SK-N-SH (cell line): ENCODE data around the gene TRIP10. TPM values are rescaled to one million over a fixed set of nuclear protein-coding genes. Genes with fewer than 3 reads are reported as not detected.

Experiments
- CTCF ChIA-PET: fragments of 300-600, 350-600 bp; formaldehyde crosslinking; extraction: SDS; loops from one replicate; lab custom pipeline; 2021; lab: Yijun Ruan, JAX
- POLR2A ChIA-PET: fragments of 350-600 bp; sonication (Branson Sonifier 250); formaldehyde crosslinking; extraction: SDS; loops from one replicate; lab custom pipeline; 2020; ENCODE audit warnings: antibody characterized with exemption, inconsistent platforms; lab: Yijun Ruan, JAX
- DNase-seq: peaks from one replicate; pipeline ENCODE4 v3.0.0; 2012
- H2AFZ ChIP-seq: fragments of 200-600 bp; sonication (generic); 2 replicates; pipeline ENCODE4 v1.8.1; 2016; ENCODE audit warnings: antibody characterized with exemption, mild to moderate bottlenecking, low read depth
- H3F3A ChIP-seq: fragments of 200-600 bp; sonication (generic); replicated peaks from 2 replicates; pipeline ENCODE3; 2016; ENCODE audit warnings: antibody characterized with exemption, mild to moderate bottlenecking; ENCODE audit not compliant: insufficient read depth
- H3K27ac ChIP-seq, 2 experiments: fragments of 200-500 bp in 1 of 2; fragments of 200-600 bp in 1 of 2; sonication (Bioruptor generic) in 1 of 2; sonication (generic), shearing (Covaris generic) in 1 of 2; 2 replicates each; pipeline versions ENCODE4 v1.5.1 to v1.6.1; 2014 to 2016; ENCODE audit warnings: low read depth in 2 of 2, inconsistent platforms in 1 of 2, low read length in 1 of 2, mild to moderate bottlenecking in 1 of 2, mixed read lengths in 1 of 2
- H3K27me3 ChIP-seq: fragments of 200-600 bp; sonication (generic), shearing (Covaris generic); 2 replicates; pipeline ENCODE4 v1.6.1; 2016; ENCODE audit warnings: mixed run types; ENCODE audit not compliant: insufficient read depth
- H3K36me3 ChIP-seq, 2 experiments: fragments of 200-500 bp in 1 of 2; fragments of 200-600 bp in 1 of 2; sonication (Bioruptor generic) in 1 of 2; sonication (generic) in 1 of 2; replicated peaks in 1 of 2; 2 replicates each; pipeline versions ENCODE3 to v1.5.1; 2014 to 2016; ENCODE audit warnings: low read length in 1 of 2, mild to moderate bottlenecking in 1 of 2; ENCODE audit not compliant: insufficient read depth in 2 of 2, control insufficient read depth in 1 of 2
- H3K4me1 ChIP-seq, 2 experiments: fragments of 200-500 bp in 1 of 2; fragments of 200-600 bp in 1 of 2; sonication (Bioruptor generic) in 1 of 2; sonication (generic), shearing (Covaris generic) in 1 of 2; 2 replicates each; pipeline versions ENCODE4 v1.5.1 to v1.6.1; 2014 to 2016; ENCODE audit warnings: low read depth in 1 of 2, low read length in 1 of 2, mixed run types in 1 of 2; ENCODE audit not compliant: insufficient read depth in 2 of 2, control insufficient read depth in 1 of 2
- H3K4me2 ChIP-seq: fragments of 200-600 bp; sonication (generic), shearing (Covaris generic); 2 replicates; pipeline ENCODE4 v1.6.1; 2017; ENCODE audit warnings: mixed run types
- H3K4me3 ChIP-seq, 2 experiments: fragments of 200-500 bp in 1 of 2; fragments of 200-600 bp in 1 of 2; sonication (Bioruptor generic) in 1 of 2; sonication (generic), shearing (Covaris generic) in 1 of 2; 2 replicates each; pipeline versions ENCODE4 v1.5.1 to v1.8.1; 2014 to 2016; ENCODE audit warnings: low read depth in 2 of 2, inconsistent platforms in 1 of 2, low read length in 1 of 2, mild to moderate bottlenecking in 1 of 2, mixed read lengths in 1 of 2, moderate library complexity in 1 of 2
- H3K79me2 ChIP-seq: fragments of 200-600 bp; sonication (generic); 2 replicates; pipeline ENCODE4 v1.8.1; 2017; ENCODE audit warnings: mild to moderate bottlenecking; ENCODE audit not compliant: insufficient read depth
- H3K9ac ChIP-seq: fragments of 200-600 bp; sonication (generic); 2 replicates; pipeline ENCODE4 v1.6.1; 2017; ENCODE audit warnings: mixed run types
- H3K9me2 ChIP-seq: fragments of 200-600 bp; sonication (generic); 2 replicates; pipeline ENCODE4 v1.6.1; 2017; ENCODE audit warnings: mixed run types
- H3K9me3 ChIP-seq: fragments of 200-600 bp; sonication (generic); 2 replicates; pipeline ENCODE4 v1.6.1; 2017; ENCODE audit warnings: mixed run types, mild to moderate bottlenecking, moderate library complexity
- H4K20me1 ChIP-seq: fragments of 200-600 bp; sonication (generic); 2 replicates; pipeline ENCODE4 v1.6.1; 2017; ENCODE audit warnings: mild to moderate bottlenecking, mixed run types; ENCODE audit not compliant: insufficient read depth
- CHD2 ChIP-seq: fragments of 150-350 bp; IDR thresholded peaks from 2 replicates; pipeline ENCODE4 v1.6.1; 2018; ENCODE audit warnings: low read length; ENCODE audit not compliant: partially characterized antibody
- EZH2phosphoT487 ChIP-seq: fragments of 200-600 bp; sonication (generic); IDR thresholded peaks from 2 replicates; pipeline ENCODE4 v1.6.1; 2017; ENCODE audit warnings: low read depth, mixed run types, mild to moderate bottlenecking, antibody characterized with exemption, moderate library complexity, borderline replicate concordance
- FOXM1 ChIP-seq: IDR thresholded peaks from 2 replicates; pipeline ENCODE4 v1.4.0; 2012; ENCODE audit warnings: low read depth, mild to moderate bottlenecking
- GABPA ChIP-seq: IDR thresholded peaks from 2 replicates; pipeline ENCODE4 v1.4.0; 2012; ENCODE audit warnings: low read depth, mild to moderate bottlenecking
- IRF3 ChIP-seq: fragments of 150-350 bp; IDR thresholded peaks from 2 replicates; pipeline ENCODE4 v1.6.1; 2016; ENCODE audit warnings: mild to moderate bottlenecking, low read depth, low read length
- MAX ChIP-seq: IDR thresholded peaks from 2 replicates; pipeline ENCODE4 v1.4.0; 2012; ENCODE audit warnings: low read depth
- MXI1 ChIP-seq: IDR thresholded peaks from 2 replicates; pipeline ENCODE4 v1.6.1; 2012; ENCODE audit warnings: mild to moderate bottlenecking, low read depth, low read length, improper control_type of control experiment
- RCOR1 ChIP-seq: fragments of 150-350 bp; IDR thresholded peaks from 2 replicates; pipeline ENCODE4 v1.6.1; 2017; ENCODE audit warnings: antibody characterized with exemption, low read length
- REST ChIP-seq: IDR thresholded peaks from 2 replicates; pipeline ENCODE4 v1.6.1; 2012; ENCODE audit warnings: mild to moderate bottlenecking, low read depth, low read length, moderate library complexity
- SIN3A ChIP-seq: IDR thresholded peaks from 2 replicates; pipeline ENCODE4 v1.6.1; 2012; ENCODE audit warnings: low read depth, mild to moderate bottlenecking, low read length, moderate library complexity, borderline replicate concordance
- TCF12 ChIP-seq: IDR thresholded peaks from 2 replicates; pipeline ENCODE4 v1.4.0; 2012
- USF1 ChIP-seq: IDR thresholded peaks from 2 replicates; pipeline ENCODE4 v1.4.0; 2012; ENCODE audit warnings: low read depth, borderline replicate concordance
- USF2 ChIP-seq: fragments of 150-350 bp; IDR thresholded peaks from 2 replicates; pipeline ENCODE4 v1.6.1; 2017; ENCODE audit warnings: antibody characterized with exemption, low read length, low read depth, borderline replicate concordance
- YY1 ChIP-seq: IDR thresholded peaks from 2 replicates; pipeline ENCODE4 v1.4.0; 2012; ENCODE audit warnings: low read depth, mild to moderate bottlenecking
- WGBS: methylation state at CpG from one replicate; pipeline ENCODE4 v1.1.6; 2017; ENCODE audit warnings: low lambda C conversion rate; 5-methylcytosine and 5-hydroxymethylcytosine counted together
- polyA plus RNA-seq, 3 experiments: library from polyadenylated mRNA; depleted of rRNA; stranded (reverse); fragments of >200 nt; gene quantifications; 2 replicates each; pipeline ENCODE4 v1.2.3, GENCODE V29; 2012

The TRIP10 gene
- polyA plus RNA-seq, 1 of the 3 experiments (the other 2 are of a cell fraction): 42.9 TPM

GRCh38 chr19:6694147-6694815 lies 45.2 kb upstream of the TRIP10 start:
- TF ChIP-seq RCOR1 (no peak), FOXM1 (no peak), USF1 (no peak), REST (no peak), TCF12 (no peak), MAX (no peak), CHD2 (no peak), IRF3 (no peak), USF2 (no peak), GABPA (no peak), EZH2phosphoT487 (no peak), YY1 (no peak), MXI1 (no peak), SIN3A (no peak)
- Histone ChIP-seq H3K4me1 (no peaks in the 10 kb centered on the region), H3K27ac (no peak overlapping the region), H3K79me2 (no peaks in the 10 kb centered on the region), H3K4me3 (no peak overlapping the region), H3K9me2 (no peaks in the 10 kb centered on the region), H3K27me3 (peaks cover 10% of the 10 kb centered on the region; the same call in 1 of the 2 replicates), H3K9ac (no peak overlapping the region), H2AFZ (no peak overlapping the region), H3F3A (no peaks in the 10 kb centered on the region), H3K36me3 (no peaks in the 10 kb centered on the region), H4K20me1 (no peaks in the 10 kb centered on the region), H3K9me3 (no peaks in the 10 kb centered on the region), H3K4me2 (no peak overlapping the region)
- ChIA-PET POLR2A (no interaction called here), CTCF (no interaction called here)
- 51% methylated on average over 18 of the region's 25 CpGs for WGBS
- DNase-seq: no peak
